KMS-11 (cell line): ENCODE data around the gene SPNS3.

Source experiments
- H2AFZ ChIP-seq: fragments of 200-600 bp; sonication (generic); 2 replicates; pipeline ENCODE4 v1.6.1; 2016; ENCODE audit warnings: antibody characterized with exemption, mixed run types, low read depth
- H3K27ac ChIP-seq: fragments of 200-600 bp; sonication (generic); 2 replicates; pipeline ENCODE4 v1.6.1; 2016; ENCODE audit warnings: mild to moderate bottlenecking, mixed run types
- H3K27me3 ChIP-seq: fragments of 200-600 bp; sonication (generic); 2 replicates; pipeline ENCODE4 v1.6.1; 2017; ENCODE audit warnings: mild to moderate bottlenecking, low read depth, mixed run types, moderate library complexity; ENCODE audit not compliant: insufficient read depth
- H3K36me3 ChIP-seq: fragments of 200-600 bp; sonication (generic); 2 replicates; pipeline ENCODE4 v1.6.1; 2017; ENCODE audit warnings: mild to moderate bottlenecking, mixed run types; ENCODE audit not compliant: insufficient read depth
- H3K4me1 ChIP-seq: fragments of 200-600 bp; sonication (generic); 2 replicates; pipeline ENCODE4 v1.6.1; 2016; ENCODE audit warnings: mild to moderate bottlenecking, low read depth, mixed run types; ENCODE audit not compliant: poor library complexity, severe bottlenecking
- H3K4me2 ChIP-seq: fragments of 200-600 bp; sonication (generic); 2 replicates; pipeline ENCODE4 v1.7.0; 2016; ENCODE audit warnings: mild to moderate bottlenecking, mixed run types
- H3K4me3 ChIP-seq: fragments of 200-600 bp; sonication (generic); IDR thresholded peaks from 2 replicates; pipeline ENCODE4 v1.6.1; 2017; ENCODE audit warnings: low read depth, low read length, mixed read lengths; ENCODE audit not compliant: insufficient read depth
- H3K79me2 ChIP-seq: fragments of 200-600 bp; sonication (generic); 2 replicates; pipeline ENCODE4 v1.6.1; 2016; ENCODE audit warnings: low read depth, mixed run types; ENCODE audit not compliant: insufficient read depth
- H3K9ac ChIP-seq: fragments of 200-600 bp; sonication (generic); 2 replicates; pipeline ENCODE4 v1.6.1; 2016; ENCODE audit warnings: mild to moderate bottlenecking, mixed run types
- H4K20me1 ChIP-seq: fragments of 200-600 bp; sonication (generic); 2 replicates; pipeline ENCODE4 v1.6.1; 2016; ENCODE audit warnings: mild to moderate bottlenecking, mixed run types; ENCODE audit not compliant: insufficient read depth
- CTCF ChIP-seq: fragments of 200-600 bp; sonication (generic); conservative IDR thresholded peaks from 2 replicates; pipeline ENCODE4 v1.6.1; 2017; ENCODE audit warnings: low read depth, mild to moderate bottlenecking, antibody characterized with exemption, low read length, moderate library complexity, mixed read lengths

SPNS3 gene

GRCh38 chr17:4426499-4427208, 7.1 kb upstream of the SPNS3 start:
- H3K4me2 ChIP-seq: no peak overlapping the region
- no peaks in the 10 kb centered on the region for H3K27me3 ChIP-seq
- no peaks in the 10 kb centered on the region for H4K20me1 ChIP-seq
- no peaks in the 10 kb centered on the region for H3K36me3 ChIP-seq
- no peak overlapping the region for H3K4me3 ChIP-seq
- no peaks in the 10 kb centered on the region for H3K79me2 ChIP-seq
- no peaks in the 10 kb centered on the region for H3K4me1 ChIP-seq
- no peak overlapping the region for H3K9ac ChIP-seq
- H2AFZ ChIP-seq: no peak overlapping the region
- no peak for TF ChIP-seq CTCF
- H3K27ac ChIP-seq: no peak overlapping the region

GRCh38 chr17:4427505-4427904, 6.2 kb upstream of the SPNS3 start:
- Histone ChIP-seq H3K36me3 (no peaks in the 10 kb centered on the region), H3K79me2 (no peaks in the 10 kb centered on the region), H3K9ac (no peak overlapping the region), H3K27ac (no peak overlapping the region), H2AFZ (no peak overlapping the region), H3K4me2 (no peak overlapping the region), H3K4me3 (no peak overlapping the region), H3K4me1 (no peaks in the 10 kb centered on the region), H3K27me3 (no peaks in the 10 kb centered on the region), H4K20me1 (no peaks in the 10 kb centered on the region)
- TF ChIP-seq CTCF: no peak

- Histone ChIP-seq H3K4me1 (no peaks in the 10 kb centered on the region), H3K36me3 (no peaks in the 10 kb centered on the region), H3K27me3 (no peaks in the 10 kb centered on the region), H3K4me3 (no peak overlapping the region), H3K79me2 (no peaks in the 10 kb centered on the region), H3K9ac (no peak overlapping the region), H3K4me2 (no peak overlapping the region), H2AFZ (no peak overlapping the region), H3K27ac (no peak overlapping the region), H4K20me1 (no peaks in the 10 kb centered on the region)
- TF ChIP-seq CTCF: no peak
Observed at GRCh38 chr17:4436381-4436780, 2.6 kb downstream of the SPNS3 start.

GRCh38 chr17:4436846-4437245, 3.1 kb downstream of the SPNS3 start:
- Histone ChIP-seq H3K36me3 (no peaks in the 10 kb centered on the region), H2AFZ (no peak overlapping the region), H3K9ac (no peak overlapping the region), H3K4me2 (no peak overlapping the region), H3K4me1 (no peaks in the 10 kb centered on the region), H3K79me2 (no peaks in the 10 kb centered on the region), H3K27ac (no peak overlapping the region), H3K4me3 (no peak overlapping the region), H3K27me3 (no peaks in the 10 kb centered on the region), H4K20me1 (no peaks in the 10 kb centered on the region)
- no peak for TF ChIP-seq CTCF
